ENCODE measurements around the gene EXOC4. TPM values are rescaled to one million over a fixed set of nuclear protein-coding genes. Genes with fewer than 3 reads are reported as not detected.

Gene EXOC4
- total RNA-seq, 2 donors from 2014 or later, result 62.0 to 146 TPM

DNA sequence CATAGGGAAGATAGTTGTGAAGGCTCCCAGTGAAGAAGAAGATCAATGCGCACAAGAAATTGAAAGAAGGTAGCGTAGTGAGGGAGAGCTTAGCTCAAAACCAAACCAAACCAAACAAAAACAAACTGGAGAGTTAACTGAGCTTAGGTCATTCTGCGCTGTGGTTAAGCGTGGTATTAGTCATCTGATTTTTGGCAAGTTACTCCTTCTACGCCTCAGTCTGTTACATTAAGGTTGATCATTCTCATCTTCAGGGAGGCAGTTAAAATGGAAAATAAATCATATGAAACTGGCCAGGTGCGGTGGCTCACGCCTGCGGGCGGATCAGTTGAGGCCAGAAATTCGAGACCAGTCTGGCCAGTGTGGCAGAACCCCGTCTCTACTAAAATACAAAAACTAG, 259.7 kb downstream of the EXOC4 start:
- Histone ChIP-seq H3K9me3 (no peaks in the 10 kb centered on the region), H3K4me3 (no peak overlapping the region), H3K27me3 (no peaks in the 10 kb centered on the region), H3K36me3 (replicated peaks in 1 of 2; ENCODE audit: insufficient read depth in 1 of 2, low read depth in 2 of 2) (no peaks in the 10 kb centered on the region), H3K27ac (no peak overlapping the region), H3K4me1 (no peaks in the 10 kb centered on the region)
- WGBS, 2 donors, result 94 to 97% methylated on average over 11 of the region's 11 CpGs
- intact Hi-C loops (cut with DNase I), result no loop called here
- TF ChIP-seq, protein P1, sequence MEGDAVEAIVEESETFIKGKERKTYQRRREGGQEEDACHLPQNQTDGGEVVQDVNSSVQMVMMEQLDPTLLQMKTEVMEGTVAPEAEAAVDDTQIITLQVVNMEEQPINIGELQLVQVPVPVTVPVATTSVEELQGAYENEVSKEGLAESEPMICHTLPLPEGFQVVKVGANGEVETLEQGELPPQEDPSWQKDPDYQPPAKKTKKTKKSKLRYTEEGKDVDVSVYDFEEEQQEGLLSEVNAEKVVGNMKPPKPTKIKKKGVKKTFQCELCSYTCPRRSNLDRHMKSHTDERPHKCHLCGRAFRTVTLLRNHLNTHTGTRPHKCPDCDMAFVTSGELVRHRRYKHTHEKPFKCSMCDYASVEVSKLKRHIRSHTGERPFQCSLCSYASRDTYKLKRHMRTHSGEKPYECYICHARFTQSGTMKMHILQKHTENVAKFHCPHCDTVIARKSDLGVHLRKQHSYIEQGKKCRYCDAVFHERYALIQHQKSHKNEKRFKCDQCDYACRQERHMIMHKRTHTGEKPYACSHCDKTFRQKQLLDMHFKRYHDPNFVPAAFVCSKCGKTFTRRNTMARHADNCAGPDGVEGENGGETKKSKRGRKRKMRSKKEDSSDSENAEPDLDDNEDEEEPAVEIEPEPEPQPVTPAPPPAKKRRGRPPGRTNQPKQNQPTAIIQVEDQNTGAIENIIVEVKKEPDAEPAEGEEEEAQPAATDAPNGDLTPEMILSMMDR (IDR thresholded peaks at IDR 0.05), result no peak
- no peak for TF ChIP-seq POLR2A (IDR thresholded peaks at IDR 0.05)
- ATAC-seq (no peak), DNase-seq (no peak)

DNA sequence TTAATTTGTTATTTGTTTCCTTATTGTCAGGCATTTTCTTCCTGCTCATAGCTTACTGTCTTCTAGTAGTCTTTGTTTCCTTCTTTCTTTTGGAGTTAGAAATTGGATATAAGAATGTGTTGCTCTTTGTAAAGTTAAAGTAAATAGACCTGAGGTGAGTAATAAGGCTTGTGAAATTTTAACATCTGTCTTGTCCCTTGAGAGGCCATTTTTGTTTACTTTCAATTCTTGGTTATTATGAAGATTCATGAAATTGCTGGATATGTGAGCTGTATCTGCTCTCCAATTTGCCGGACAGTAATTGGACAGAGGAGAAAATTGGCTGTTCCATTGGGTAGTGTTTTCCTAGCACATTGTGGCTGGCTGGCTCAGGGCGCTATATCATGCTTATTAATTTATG, 260.7 kb downstream of the EXOC4 start:
- Histone ChIP-seq H3K4me1 (no peaks in the 10 kb centered on the region), H3K4me3 (no peak overlapping the region), H3K27ac (no peak overlapping the region), H3K36me3 (replicated peaks in 1 of 2; ENCODE audit: insufficient read depth in 1 of 2, low read depth in 2 of 2) (no peaks in the 10 kb centered on the region), H3K9me3 (no peaks in the 10 kb centered on the region), H3K27me3 (no peaks in the 10 kb centered on the region)
- TF ChIP-seq, protein P1 (IDR thresholded peaks at IDR 0.05), result no peak
- no peak for TF ChIP-seq POLR2A (IDR thresholded peaks at IDR 0.05)
- intact Hi-C loops (cut with DNase I), result no loop called here
- 84 to 88% methylated on average over 2 of the region's 2 CpGs for WGBS, 2 donors
- ATAC-seq (no peak), DNase-seq (no peak)

DNA sequence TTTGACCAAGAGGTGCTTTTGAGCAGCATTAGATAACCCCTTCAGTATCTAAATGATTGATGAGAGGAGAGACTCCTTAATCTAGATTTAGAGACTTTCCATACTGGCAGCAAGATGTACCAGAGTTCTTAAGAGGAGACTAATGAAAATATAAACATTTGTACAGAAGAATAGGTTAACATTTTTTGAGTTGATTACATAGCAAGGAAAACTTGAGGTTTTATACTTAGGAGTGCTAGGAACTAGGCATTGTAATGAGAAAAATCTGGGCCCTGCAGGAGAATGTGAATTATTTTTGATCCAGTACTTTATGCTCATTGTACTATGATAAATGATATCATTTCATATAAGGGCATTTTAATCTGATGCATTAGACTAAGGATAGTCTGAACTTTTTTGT, 261.7 kb downstream of the EXOC4 start:
- H3K9me3 ChIP-seq, result no peaks in the 10 kb centered on the region
- no peaks in the 10 kb centered on the region for H3K36me3 ChIP-seq (replicated peaks in 1 of 2; ENCODE audit: insufficient read depth in 1 of 2, low read depth in 2 of 2)
- no peak for ATAC-seq
- H3K4me1 ChIP-seq, result no peaks in the 10 kb centered on the region
- H3K27ac ChIP-seq, result no peak overlapping the region
- H3K4me3 ChIP-seq, result no peak overlapping the region
- no peaks in the 10 kb centered on the region for H3K27me3 ChIP-seq
- intact Hi-C loops (cut with DNase I), result no loop called here
- TF ChIP-seq POLR2A (IDR thresholded peaks at IDR 0.05), result no peak
- TF ChIP-seq, protein P1 (IDR thresholded peaks at IDR 0.05), result no peak
- DNase-seq, result no peak

DNA sequence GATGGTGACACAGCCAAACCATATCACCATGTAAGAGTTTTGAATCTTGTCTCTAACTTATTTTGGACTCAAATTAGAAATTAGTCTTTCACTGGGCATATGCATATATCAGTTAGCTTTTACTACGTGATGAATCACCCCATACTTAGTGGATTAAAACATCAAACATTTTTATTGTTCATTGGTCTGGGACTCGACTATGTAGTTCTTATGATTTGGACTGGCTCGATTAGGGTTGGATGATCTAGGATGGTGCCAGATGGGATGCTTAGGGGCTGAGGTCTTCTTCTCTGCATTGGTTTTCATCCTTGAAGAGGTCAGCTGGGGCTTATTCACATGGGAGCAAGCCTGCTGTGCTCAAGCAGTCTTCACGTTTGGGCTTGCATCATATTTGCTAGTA, 264.9 kb downstream of the EXOC4 start:
- WGBS, 2 donors, result 95 to 98% methylated on average over 4 of the region's 4 CpGs
- Histone ChIP-seq H3K27ac (no peak overlapping the region), H3K4me3 (no peak overlapping the region), H3K9me3 (no peaks in the 10 kb centered on the region), H3K27me3 (no peaks in the 10 kb centered on the region), H3K4me1 (no peaks in the 10 kb centered on the region), H3K36me3 (replicated peaks in 1 of 2; ENCODE audit: insufficient read depth in 1 of 2, low read depth in 2 of 2) (no peaks in the 10 kb centered on the region)
- DNase-seq (no peak), ATAC-seq (no peak)
- intact Hi-C loops (cut with DNase I), result no loop called here
- TF ChIP-seq POLR2A (IDR thresholded peaks at IDR 0.05), result no peak
- TF ChIP-seq, protein P1 (IDR thresholded peaks at IDR 0.05), result no peak

DNA sequence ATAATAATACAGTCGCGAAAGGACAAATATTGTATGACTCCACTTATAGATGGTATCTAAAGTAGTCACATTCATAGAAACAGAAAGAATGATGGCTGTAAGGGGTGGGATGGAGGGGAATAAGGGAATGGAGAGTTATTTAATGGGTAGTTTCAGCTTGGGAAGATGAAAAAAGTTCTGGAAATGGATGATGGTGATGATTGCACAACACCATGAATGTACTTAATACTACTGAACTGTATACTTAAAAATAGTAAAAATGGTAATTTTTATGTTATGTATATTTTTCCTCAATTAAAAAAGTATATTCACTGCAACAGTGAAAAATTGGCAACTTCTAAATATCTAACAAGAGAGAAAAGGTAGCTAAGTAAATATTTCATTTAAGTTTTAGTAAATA, 265.8 kb downstream of the EXOC4 start:
- DNase-seq, result no peak
- intact Hi-C loops (cut with DNase I), result no loop called here
- Histone ChIP-seq H3K4me1 (no peaks in the 10 kb centered on the region), H3K27me3 (no peaks in the 10 kb centered on the region), H3K27ac (no peak overlapping the region), H3K9me3 (no peaks in the 10 kb centered on the region), H3K36me3 (replicated peaks in 1 of 2; ENCODE audit: insufficient read depth in 1 of 2, low read depth in 2 of 2) (no peaks in the 10 kb centered on the region), H3K4me3 (no peak overlapping the region)
- WGBS, 2 donors, result 93 to 98% methylated on average over 2 of the region's 2 CpGs
- TF ChIP-seq POLR2A (IDR thresholded peaks at IDR 0.05), result no peak
- TF ChIP-seq, protein P1 (IDR thresholded peaks at IDR 0.05), result no peak
- no peak for ATAC-seq
